HL-60/S4 (cell line): Measurements from ENCODE around the gene PACS1.

Experiments
- in situ Hi-C: fragments of 300-500 bp; cut with MboI; formaldehyde crosslinking; loops from 2 replicates; pipeline ENCODE4 v1.14.3; 2022; ENCODE audit warnings: low sequenced_read_pairs

The PACS1 gene

GRCh38 chr11:66131937-66132632, 62.0 kb downstream of the PACS1 start:
- in situ Hi-C loops = no loop called here

GRCh38 chr11:66133216-66133775, 63.2 kb downstream of the PACS1 start:
- in situ Hi-C loops = no loop called here

- in situ Hi-C loops = no loop called here
Measured at GRCh38 chr11:66136752-66137123, 66.7 kb downstream of the PACS1 start.

GRCh38 chr11:66139817-66140404, 69.8 kb downstream of the PACS1 start:
- in situ Hi-C loops = no loop called here

- in situ Hi-C loops = no loop called here
Measured at GRCh38 chr11:66142370-66143263, 72.5 kb downstream of the PACS1 start.

GRCh38 chr11:66143264-66143566, 73.1 kb downstream of the PACS1 start:
- in situ Hi-C loops = no loop called here

GRCh38 chr11:66143996-66144678, 74.1 kb downstream of the PACS1 start:
- in situ Hi-C loops = no loop called here

- in situ Hi-C loops = no loop called here
Measured at GRCh38 chr11:66146074-66146473, 76.0 kb downstream of the PACS1 start.

- in situ Hi-C loops = no loop called here
Measured at GRCh38 chr11:66146940-66147339, 76.9 kb downstream of the PACS1 start.

- in situ Hi-C loops = no loop called here
Measured at GRCh38 chr11:66150140-66150539, 80.1 kb downstream of the PACS1 start.

- in situ Hi-C loops = no loop called here
Measured at GRCh38 chr11:66150725-66151124, 80.7 kb downstream of the PACS1 start.

GRCh38 chr11:66151273-66151672, 81.2 kb downstream of the PACS1 start:
- in situ Hi-C loops = no loop called here

- in situ Hi-C loops = no loop called here
Measured at GRCh38 chr11:66154109-66154508, 84.0 kb downstream of the PACS1 start.

GRCh38 chr11:66155387-66156073, 85.5 kb downstream of the PACS1 start:
- in situ Hi-C loops = no loop called here

GRCh38 chr11:66157182-66157864, 87.3 kb downstream of the PACS1 start:
- in situ Hi-C loops = no loop called here

GRCh38 chr11:66158156-66158555, 88.1 kb downstream of the PACS1 start:
- in situ Hi-C loops = no loop called here

- in situ Hi-C loops = no loop called here
Measured at GRCh38 chr11:66159324-66159984, 89.4 kb downstream of the PACS1 start.

- in situ Hi-C loops = no loop called here
Measured at GRCh38 chr11:66160709-66161108, 90.6 kb downstream of the PACS1 start.

- in situ Hi-C loops = no loop called here
Measured at GRCh38 chr11:66168289-66168688, 98.2 kb downstream of the PACS1 start.
